ENCODE results near the gene FCMR.
"Not testable (repeated sequence)": the region's sequence is repeated elsewhere in the genome, so short reads cannot be mapped to it uniquely, and the experiment has no call there.

Gene FCMR

DNA sequence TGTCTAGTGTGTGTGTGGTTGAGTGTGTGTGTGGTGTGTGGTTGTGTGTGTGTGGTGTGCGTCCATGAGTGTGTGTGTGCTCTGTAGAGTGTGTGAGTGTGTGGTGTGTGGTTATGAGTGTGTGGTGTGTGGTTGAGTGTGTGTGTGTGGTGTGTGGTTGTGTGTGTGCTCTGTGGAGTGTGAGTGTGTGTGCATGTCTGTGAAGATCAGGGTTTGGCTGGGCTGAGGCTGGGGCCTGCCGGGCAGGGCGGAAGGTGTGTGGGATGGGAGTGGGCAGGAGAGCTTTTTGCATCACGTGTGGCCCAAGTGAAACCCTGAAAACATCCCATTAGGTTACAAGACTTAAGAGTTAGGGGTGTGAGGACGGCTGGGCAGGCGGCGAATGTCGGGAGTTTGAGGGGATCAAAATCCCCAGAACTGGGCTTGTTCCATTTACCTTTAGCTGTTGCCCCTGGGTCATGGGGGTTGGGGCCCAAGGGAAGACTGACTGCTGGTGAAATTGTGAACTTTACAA lies 2.9 kb upstream of the FCMR start:
- in situ Hi-C loops (cut with HindIII; ENCODE audit: low sequenced_read_pairs), result no loop called here

DNA sequence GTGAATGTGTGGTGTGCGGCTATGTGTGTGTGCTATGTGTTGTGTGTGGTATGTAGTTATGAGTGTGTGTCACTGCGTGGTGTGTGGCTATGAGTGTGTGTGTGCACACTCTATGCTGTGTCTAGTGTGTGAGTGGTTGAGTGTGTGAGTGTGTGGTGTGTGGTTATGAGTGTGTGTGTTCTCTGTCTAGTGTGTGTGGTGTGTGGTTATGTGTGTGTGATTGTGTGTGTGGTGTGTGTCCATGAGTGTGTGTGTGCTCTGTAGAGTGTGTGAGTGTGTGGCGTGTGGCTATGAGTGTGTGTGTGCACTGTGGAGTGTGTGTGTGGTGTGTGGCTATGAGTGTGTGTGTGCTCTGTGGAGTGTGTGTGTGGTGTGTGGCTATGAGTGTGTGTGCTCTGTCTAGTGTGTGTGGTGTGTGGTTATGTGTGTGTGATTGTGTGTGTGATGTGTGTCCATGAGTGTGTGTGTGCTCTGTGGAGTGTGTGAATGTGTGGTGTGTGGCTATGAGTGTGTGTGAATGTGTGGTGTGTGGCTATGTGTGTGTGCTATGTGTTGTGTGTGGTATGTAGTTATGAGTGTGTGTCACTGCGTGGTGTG lies 2.3 kb upstream of the FCMR start:
- in situ Hi-C loops (cut with HindIII; ENCODE audit: low sequenced_read_pairs), result not testable (repeated sequence)

DNA sequence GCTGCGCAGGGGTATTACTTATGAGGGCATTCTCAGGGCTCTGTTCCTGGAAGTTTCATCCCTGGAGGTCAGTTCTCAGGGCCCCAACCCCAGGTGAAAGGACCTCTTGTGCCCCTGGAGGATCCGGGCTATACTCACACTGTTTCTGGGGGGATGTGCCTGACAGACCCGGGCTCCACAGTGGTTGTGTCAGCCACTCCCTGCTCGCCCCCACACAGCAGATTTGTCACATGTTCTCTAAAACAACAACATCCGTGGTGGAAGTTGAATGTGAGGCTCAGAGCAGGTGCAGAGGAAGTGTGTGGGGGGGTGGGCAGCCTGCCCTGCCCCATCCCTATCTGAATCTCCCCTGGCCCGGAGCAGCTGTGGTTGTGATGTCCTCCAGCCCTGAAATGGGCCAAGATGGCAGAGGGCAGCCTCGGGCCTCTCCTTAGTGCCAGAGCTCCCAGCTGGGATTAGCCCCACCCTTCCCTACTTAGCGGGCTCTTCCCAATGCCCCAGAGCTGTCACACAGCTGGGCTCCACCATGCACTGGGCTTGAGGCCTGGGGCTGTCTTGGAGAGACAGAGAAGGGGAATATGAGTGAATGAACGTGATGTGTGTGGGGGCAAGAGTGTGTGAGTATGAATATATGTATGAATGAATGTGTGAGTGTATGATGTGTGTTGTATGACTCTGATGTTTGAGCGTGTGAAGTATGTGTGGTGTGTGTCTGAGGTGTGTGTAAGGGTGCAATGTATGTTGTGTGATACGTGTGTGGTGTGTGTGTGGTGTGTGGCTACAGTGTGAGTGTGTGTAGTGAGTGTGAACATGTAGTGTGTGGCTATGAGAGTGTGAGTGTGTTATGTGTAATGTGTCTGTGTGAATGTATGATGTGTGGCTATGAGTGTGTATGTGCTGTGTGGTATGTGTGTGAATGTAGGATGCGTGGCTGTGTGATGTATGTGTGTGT lies 1.5 kb upstream of the FCMR start:
- in situ Hi-C loops (cut with HindIII; ENCODE audit: low sequenced_read_pairs), result no loop called here

DNA sequence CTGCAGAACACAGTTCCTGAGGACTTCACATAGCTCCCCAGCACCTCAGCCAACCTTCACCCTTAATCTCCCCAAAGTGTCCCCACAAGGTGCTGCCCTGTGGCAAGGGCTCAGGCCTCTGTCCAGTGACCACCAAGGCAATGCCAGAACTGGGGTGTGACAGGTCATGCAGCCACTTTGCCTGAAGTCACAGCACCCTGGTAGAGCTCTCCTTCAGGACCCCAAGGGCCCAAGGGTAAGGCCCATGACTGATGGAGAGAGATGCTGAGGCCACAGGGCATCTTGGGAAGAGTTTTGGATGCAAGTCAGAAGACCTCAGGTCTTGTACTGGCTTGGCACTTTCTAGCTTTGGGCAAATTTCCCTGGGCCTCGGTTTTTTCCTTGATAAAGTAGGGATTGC lies 783 bp upstream of the FCMR start:
- in situ Hi-C loops (cut with HindIII; ENCODE audit: low sequenced_read_pairs), result no loop called here

DNA sequence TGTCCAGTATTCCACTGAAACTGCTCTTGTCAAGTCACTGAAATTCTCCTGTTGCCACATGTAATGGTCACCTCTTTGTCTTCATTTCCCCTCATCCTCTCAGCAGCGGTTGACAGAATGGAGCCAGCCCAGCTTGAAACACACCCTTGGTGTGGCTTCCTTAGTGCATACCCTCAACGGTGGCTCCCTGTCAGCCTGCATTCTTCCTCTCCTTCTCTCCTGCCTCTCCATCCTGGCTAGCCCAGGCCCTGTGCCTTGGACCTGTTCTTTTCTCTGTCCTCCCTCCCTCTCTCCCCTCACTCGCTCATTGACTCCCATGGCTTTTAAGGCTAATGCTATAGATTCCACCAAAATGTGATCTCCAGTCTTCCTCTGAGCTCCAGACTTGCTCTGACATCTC lies 3.7 kb downstream of the FCMR start:
- in situ Hi-C loops (cut with HindIII; ENCODE audit: low sequenced_read_pairs), result loop anchor here (5.0 kb wide), 2 partner anchors 64 to 104 kb away; no protein-coding TSS in a partner anchor

DNA sequence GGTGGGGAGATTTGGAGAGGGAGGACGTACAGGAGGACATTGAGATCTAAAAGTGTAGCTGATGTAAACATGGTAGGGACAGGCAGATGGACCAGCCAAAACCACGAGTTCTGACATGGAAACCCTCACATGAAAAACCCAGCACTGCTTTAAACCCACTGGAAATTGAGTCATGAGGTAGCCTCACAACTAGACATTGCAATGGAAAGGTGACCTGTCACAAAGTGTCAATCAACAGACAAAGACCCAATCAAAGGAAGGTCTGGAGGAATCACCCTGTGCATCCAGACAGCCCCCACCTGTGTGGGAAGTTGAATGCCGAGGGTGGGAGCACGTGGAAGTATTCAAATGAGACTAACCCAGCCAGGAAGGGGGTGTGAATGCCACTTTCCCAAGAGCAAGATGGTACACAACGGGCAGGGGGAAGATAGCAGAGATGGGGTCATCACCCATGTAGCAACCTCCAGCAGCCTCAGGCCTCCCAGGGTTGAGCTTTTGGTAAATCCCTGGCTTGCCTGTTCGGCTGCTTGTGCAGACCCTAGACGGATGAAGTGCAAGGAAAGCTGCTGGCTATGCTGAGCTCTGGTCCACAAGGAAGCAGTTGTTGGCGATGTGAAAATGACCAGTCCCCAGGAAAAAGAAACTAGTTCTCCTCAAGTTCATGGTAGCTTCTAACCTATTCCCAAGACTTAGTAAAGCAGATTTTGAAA lies 5.6 kb downstream of the FCMR start:
- in situ Hi-C loops (cut with HindIII; ENCODE audit: low sequenced_read_pairs), result loop anchor here (5.0 kb wide), 2 partner anchors 66 to 106 kb away; no protein-coding TSS in a partner anchor

DNA sequence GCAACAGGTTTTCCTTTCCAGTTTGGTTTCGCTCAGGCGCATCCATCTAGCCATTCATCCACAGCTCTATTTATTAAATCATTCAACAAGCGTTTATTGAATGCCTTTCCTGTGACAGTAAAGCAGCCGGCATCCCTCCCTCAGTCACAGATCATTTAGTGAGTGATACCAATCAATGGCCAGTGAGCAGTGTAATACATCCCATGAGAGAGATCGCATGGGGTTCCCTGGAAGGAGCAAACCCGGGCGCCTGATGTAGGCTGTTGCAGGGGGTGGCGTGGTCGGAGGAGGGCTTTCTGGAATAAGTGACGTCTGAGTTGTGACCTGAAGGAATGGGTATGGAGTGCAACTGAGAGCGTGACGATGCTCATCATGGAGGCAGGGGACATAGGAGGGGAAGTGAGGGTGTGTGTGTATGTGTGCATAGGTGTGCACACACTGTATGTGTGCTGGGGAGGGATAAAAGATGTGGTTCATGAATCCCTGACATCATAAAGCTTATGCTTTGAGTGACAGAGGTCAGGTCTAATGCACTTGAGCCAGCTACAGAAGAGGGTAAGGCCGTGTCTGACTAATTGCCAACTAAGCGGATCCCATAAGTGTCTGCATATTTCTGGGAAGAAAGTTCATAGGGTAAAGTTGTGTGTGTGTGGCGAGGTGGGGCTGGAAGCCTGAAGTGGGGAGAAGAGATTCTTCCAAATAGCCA lies 6.6 kb downstream of the FCMR start:
- in situ Hi-C loops (cut with HindIII; ENCODE audit: low sequenced_read_pairs), result loop anchor here (5.0 kb wide), 2 partner anchors 67 to 107 kb away; no protein-coding TSS in a partner anchor

DNA sequence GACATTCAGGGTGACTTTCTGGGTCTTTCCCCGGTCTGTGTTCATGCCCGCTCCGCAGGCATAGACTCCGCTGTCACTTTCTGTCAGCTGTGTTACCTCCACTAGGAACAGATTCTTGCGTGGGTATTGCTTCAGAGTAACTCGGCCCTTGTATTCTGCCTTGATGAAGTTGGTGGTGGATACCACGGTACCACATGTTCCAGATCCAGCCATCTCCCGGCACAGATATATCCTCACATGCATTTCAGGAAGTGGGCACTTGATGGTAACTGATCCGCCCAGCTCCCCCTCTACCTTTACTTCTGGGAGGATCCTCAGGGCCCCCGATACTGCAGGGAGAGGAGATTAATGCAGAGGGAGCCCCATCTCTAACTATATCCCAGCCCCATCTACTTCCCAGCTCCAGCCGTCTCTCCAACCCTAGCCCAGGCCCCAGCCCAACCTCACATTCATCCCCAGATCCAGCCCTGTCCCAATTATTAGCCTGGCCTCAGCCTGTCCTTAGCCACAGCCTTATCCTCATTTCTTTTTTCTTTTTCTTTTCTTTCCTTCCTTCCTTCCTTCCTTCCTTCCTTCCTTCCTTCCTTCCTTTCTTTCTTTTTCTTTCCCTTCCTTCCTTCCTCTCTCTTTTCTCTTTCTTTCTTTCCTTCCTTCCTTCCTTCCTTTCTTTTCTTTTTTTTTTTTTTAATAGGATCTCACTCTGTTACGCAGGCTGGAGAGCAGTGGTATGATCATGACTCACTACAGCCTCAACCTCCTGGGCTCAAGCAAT lies 7.8 kb downstream of the FCMR start:
- in situ Hi-C loops (cut with HindIII; ENCODE audit: low sequenced_read_pairs), result no loop called here

DNA sequence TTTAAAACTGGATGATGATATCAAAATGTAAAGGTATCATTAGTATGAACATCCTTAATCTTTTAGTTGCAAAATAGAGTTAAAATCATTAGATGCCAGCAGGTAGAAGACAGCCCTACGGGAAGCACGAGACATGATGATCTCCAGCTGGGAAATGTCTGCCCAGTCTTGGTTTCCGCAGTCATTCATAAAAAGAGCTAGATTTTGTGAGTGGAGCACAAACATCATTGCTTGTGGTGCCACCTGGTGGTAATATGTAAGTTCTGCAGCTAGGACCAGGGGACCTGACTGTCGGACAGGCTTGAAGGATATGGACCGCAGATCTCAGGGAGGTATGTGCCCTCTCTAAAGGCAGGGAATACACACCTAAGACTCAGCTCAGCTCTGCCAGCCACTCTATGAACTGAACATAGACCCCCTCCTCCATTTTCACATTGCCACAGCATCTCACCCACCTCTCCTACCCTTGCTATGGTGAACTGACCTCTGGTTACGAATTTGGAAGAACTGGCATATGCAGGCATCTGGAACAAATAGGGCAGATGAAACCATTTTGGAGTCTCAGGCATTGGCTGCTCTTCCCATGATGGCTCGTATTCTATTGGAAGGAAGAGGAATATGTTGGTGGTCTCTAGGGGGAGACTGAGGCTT lies 9.2 kb downstream of the FCMR start:
- in situ Hi-C loops (cut with HindIII; ENCODE audit: low sequenced_read_pairs), result no loop called here

DNA sequence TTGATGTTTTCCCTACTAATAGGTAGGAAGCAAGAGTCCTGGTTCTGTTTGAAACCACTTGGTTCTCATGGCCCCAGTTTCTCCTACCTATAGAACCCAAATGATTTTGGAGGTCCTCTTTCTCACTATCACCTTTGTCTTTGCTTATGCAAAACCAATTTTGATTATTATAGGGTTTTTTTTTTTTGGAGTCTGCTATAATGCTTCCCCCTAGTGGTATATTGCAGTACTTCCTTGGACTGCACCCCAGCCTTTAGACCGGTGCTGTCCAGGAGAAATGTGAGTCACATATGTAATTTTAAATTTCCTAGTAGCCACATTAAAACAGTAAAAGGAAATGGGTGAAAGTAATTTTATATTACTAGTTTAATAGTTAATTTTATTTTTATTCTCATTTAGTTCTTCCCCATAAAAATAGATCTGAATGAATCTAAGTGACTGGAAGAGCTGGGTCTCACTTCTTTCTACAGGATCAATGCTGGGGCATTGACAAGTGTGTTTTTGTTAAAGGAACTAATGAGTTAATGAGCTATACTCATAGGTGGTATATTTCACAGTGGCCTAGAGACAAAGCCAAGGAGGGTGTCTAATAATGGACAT lies 10.6 kb downstream of the FCMR start:
- in situ Hi-C loops (cut with HindIII; ENCODE audit: low sequenced_read_pairs), result no loop called here

DNA sequence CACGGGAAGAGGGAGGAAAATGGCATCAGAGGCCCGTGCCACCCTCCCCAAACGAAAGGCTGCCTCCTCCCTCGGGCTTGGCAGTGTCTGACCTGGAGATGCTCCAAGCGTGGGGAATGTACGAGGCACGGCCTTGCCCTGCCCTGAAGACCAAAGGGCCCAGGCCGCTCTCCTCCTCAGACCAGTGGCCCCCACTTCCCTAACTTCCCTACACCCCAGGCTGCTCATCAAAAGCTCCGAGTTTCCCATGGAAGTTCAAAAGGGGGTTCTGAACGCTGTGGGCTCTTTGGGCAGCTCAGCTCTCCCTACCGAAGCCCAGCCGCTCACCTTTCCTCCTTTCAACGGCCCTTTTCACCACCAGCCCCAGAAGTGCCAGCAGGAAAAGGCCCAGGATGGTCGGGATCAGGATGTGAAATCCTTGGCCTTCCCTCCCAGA lies 11.8 kb downstream of the FCMR start:
- in situ Hi-C loops (cut with HindIII; ENCODE audit: low sequenced_read_pairs), result loop anchor here (5.0 kb wide), 1 partner anchor 278 kb away; no protein-coding TSS in a partner anchor

DNA sequence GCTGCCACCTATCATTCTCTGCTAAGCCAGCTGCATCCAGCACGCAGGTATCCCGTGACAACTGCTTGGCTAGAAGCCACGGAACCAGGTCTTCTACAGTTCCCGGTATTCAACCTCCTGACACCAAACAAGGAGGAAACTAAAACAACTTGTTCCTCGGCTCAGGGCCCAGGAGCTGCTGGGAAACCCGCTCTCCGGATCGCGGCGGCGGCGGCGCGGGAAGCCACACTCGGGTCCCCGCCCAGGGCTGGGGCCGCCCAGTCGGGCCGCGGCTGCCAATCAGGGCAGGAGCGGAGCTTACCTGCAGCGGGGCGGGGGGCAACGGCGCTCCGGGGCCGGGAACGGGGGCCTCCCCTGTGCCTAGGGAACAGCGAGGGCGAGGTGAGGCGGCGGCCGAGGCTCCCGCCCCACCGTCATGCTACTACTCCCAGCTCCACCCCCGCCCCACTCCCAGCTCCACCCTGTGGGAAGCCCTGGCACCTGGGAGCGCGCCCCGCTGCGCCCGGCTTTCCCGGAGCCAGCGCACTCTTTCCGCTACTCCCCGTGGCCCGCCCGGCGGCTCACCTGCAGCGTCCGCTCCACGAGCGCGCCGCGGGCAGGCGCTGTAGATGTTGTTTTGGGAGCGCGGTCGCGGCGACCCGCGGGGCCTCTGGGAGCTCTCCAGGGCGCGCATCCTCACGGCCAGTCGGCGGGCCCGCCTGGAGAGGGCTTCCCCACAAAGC lies 12.4 kb downstream of the FCMR start:
- in situ Hi-C loops (cut with HindIII; ENCODE audit: low sequenced_read_pairs), result loop anchor here (5.0 kb wide), 1 partner anchor 277 kb away; no protein-coding TSS in a partner anchor

DNA sequence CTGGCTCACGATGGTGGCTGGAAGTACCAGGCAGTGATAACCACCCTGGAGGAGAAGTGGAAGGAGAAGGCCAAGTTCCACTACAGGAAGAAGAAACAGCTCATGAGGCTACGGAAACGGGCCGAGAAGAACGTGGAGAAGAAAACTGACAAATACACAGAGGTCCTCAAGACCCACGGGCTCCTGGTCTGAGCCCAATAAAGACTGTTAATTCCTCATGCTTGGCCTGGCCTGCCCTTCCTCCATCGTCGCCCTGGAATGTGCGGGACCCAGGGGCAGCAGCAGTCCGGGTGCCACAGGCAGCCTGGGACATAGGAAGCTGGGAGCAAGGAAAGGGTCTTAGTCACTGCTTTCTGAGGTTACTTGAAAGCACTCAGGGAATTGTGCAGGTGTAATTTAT lies 13.7 kb downstream of the FCMR start:
- in situ Hi-C loops (cut with HindIII; ENCODE audit: low sequenced_read_pairs), result loop anchor here (5.0 kb wide), 1 partner anchor 276 kb away; no protein-coding TSS in a partner anchor

DNA sequence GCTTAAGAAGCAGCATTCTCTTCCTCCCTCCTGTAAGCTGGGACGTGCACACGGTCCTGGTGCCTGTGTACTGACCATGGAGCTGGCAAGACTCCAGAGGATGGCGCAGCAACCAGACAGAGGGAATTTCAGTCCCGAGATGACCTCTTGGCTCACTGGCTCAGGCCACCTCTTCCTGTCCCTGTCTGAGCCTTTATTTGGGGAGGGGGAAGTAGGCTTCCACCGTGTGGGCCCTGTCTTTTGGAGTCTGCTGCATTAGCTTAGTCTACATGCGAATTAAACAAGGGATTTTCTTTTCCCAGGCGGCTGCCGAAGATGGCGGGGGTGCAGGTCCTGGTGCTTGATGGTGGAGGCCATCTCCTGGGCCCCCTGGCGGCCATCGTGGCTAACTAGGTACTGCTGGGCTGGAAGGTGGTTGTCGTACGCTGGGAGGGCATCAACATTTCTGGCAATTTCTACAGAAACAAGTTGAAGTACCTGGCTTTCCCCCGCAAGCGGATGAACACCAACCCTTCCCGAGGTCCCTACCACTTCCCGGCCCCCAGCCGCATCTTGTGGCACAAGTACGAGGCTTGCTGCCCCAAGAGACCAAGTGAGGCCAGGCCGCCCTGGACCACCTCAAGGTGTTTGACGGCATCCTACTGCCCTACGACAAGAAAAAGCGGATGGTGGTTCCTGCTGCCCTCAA lies 14.3 kb downstream of the FCMR start:
- in situ Hi-C loops (cut with HindIII; ENCODE audit: low sequenced_read_pairs), result loop anchor here (5.0 kb wide), 1 partner anchor 275 kb away; no protein-coding TSS in a partner anchor

DNA sequence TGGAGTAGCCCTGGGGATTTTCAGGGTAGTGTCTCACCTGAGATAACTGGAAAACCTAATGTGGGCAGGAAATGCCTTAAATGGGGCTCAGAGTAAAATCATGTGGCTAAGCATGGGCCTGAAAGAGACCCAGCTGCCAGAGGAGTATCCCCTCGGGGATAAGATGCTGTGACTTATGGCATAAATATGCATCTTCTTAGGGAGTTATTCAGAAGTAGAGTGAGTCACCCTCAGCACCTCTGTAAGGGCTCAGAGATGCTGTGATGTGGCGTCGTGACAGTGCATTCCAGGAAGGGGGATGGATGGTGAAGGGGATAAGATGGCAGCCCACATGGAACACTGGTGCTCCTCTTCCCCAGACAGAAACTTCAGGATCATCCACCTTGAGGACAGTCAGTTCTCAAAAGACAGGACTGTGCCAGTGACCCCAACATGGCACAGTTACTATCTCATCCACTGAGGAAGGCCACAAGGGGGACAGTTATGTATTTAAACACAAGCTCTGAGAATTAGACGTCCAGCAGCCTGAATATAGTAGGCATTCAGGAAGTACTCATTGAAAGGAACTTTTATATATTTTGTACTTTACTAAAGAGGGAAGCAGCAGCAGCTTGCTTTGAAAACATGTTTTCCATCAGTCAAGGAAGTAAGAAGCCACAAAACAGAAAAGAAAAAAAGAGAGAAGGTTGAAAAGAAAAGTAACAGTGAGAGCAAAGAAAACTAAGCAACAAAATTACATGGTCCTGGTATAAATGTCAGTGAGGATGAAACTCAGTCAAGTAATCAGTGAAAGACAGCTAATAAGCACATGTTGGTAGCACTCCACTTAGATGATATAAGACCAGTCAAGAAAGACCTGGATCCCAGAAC lies 16.2 kb downstream of the FCMR start:
- in situ Hi-C loops (cut with HindIII; ENCODE audit: low sequenced_read_pairs), result loop anchor here (5.0 kb wide), 1 partner anchor 273 kb away; no protein-coding TSS in a partner anchor

DNA sequence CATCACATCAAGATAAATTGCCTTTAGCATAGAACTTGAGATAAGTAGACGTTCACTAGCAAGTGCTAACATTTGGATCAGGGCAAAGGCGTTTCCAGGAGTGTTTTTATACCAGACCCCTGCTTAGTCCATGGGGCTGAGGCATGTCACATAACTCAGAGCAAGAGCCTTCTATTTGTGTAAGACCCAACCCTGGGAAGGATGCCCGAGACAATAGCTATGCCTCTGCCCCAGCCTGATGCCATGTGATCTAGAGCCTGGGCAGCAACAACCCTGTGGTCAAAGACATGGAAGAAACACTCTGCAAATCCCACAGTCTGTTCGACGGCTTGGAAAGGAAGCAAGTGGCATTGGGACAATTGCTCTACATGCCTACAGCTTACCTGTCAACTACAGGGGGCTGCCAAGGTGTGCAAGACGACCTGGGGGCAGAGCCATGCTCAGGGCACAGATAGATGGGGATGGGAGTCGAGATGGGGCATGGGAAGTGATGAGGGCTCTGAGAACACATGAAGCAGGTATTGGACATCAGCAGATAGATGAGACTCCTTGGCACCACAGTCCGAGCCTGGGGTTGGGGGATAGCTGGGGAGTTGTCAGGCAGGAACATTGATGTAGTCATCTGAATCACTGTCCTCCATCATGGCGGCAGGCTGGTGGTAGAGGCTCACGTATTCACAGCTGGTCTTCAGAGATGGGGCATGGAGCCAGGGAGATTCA lies 17.2 kb downstream of the FCMR start:
- in situ Hi-C loops (cut with HindIII; ENCODE audit: low sequenced_read_pairs), result loop anchor here (5.0 kb wide), 1 partner anchor 272 kb away; no protein-coding TSS in a partner anchor

All from endothelial cell of hepatic sinusoid (primary cell).